HepG2 (cell line): Measurements from ENCODE around the gene TALDO1. TPM values are rescaled to one million over a fixed set of nuclear protein-coding genes. Genes with fewer than 3 reads are reported as not detected.

Experiments used
- ARNT ChIP-seq: fragments of 450-650 bp; IDR thresholded peaks from 2 replicates; pipeline ENCODE4 v1.6.1; 2017
- CC2D1A ChIP-seq: sonication (generic); formaldehyde crosslinking; IDR thresholded peaks from 2 replicates; pipeline ENCODE4 v1.8.1; 2023; ENCODE audit warnings: mild to moderate bottlenecking, missing genetic modification reagents
- CTCF ChIP-seq: sonication (generic); formaldehyde crosslinking; IDR thresholded peaks from 2 replicates; pipeline ENCODE4 v1.5.0; 2020; ENCODE audit warnings: mild to moderate bottlenecking, missing genetic modification reagents, moderate library complexity
- GATA4 ChIP-seq: sonication (generic); IDR thresholded peaks from 2 replicates; pipeline ENCODE4 v1.6.1; 2016; ENCODE audit warnings: antibody characterized with exemption, low read depth, borderline replicate concordance
- HMGXB4 ChIP-seq, 2 experiments: sonication (generic) in 1 of 2; formaldehyde crosslinking in 1 of 2; IDR thresholded peaks; 2 replicates each; pipeline versions ENCODE4 v1.4.0 to v1.6.1; 2018 to 2020; ENCODE audit warnings: missing genetic modification reagents in 2 of 2, borderline replicate concordance in 1 of 2, low read depth in 1 of 2, mild to moderate bottlenecking in 1 of 2, missing biosample characterization in 1 of 2
- JUN ChIP-seq: sonication (generic); formaldehyde crosslinking; IDR thresholded peaks from 2 replicates; pipeline ENCODE4 v1.4.0; 2020; ENCODE audit warnings: mild to moderate bottlenecking, missing genetic modification reagents
- MBNL3 ChIP-seq: fragments of 250-450 bp; sonication (Bioruptor Pico); conservative IDR thresholded peaks from 2 replicates; pipeline ENCODE4 v1.8.0; 2022; ENCODE audit warnings: mild to moderate bottlenecking, inconsistent platforms
- RBFOX2 ChIP-seq: fragments of 200-400 bp; formaldehyde crosslinking; IDR thresholded peaks from 2 replicates; pipeline ENCODE4 v1.6.1; 2017; ENCODE audit warnings: low read depth, mild to moderate bottlenecking, low read length
- RXRA ChIP-seq: sonication (generic); formaldehyde crosslinking; IDR thresholded peaks from 2 replicates; pipeline ENCODE4 v1.5.1; 2020; ENCODE audit warnings: missing genetic modification reagents
- SNAPC2 ChIP-seq: sonication (generic); formaldehyde crosslinking; IDR thresholded peaks from 2 replicates; pipeline ENCODE4 v1.8.1; 2022; ENCODE audit warnings: mild to moderate bottlenecking, missing genetic modification reagents
- THYN1 ChIP-seq: sonication (generic); formaldehyde crosslinking; IDR thresholded peaks from 2 replicates; pipeline ENCODE4 v1.8.1; 2023; ENCODE audit warnings: low read depth, mild to moderate bottlenecking, moderate library complexity, missing genetic modification reagents, borderline replicate concordance
- ZNF382 ChIP-seq: sonication (generic); formaldehyde crosslinking; IDR thresholded peaks from 2 replicates; pipeline ENCODE4 v1.5.0; 2020; ENCODE audit warnings: missing genetic modification reagents, mild to moderate bottlenecking, borderline replicate concordance
- ZNF605 ChIP-seq: sonication (generic); formaldehyde crosslinking; IDR thresholded peaks from 2 replicates; pipeline ENCODE4 v1.8.0; 2022; ENCODE audit warnings: mild to moderate bottlenecking, missing genetic modification reagents
- ZNF773 ChIP-seq: sonication (generic); formaldehyde crosslinking; IDR thresholded peaks from 2 replicates; pipeline ENCODE4 v1.4.0; 2020; ENCODE audit warnings: missing genetic modification reagents, borderline replicate concordance
- polyA plus RNA-seq, 8 experiments: library from polyadenylated mRNA; depleted of rRNA in 3 of 8; stranded (reverse) in 7 of 8; unstranded in 1 of 8; fragments of >200 nt; fragmentation: Illumina TruSeq in 4 of 8; extraction: Trizol in 4 of 8; gene quantifications; 2 replicates each; pipeline versions ENCODE4 v1.2.1 to v1.2.3, GENCODE V29; 2011 to 2016; ENCODE audit warnings: low read depth in 4 of 8, missing spikeins in 1 of 8, mixed read lengths in 1 of 8; ENCODE audit not compliant: insufficient read depth in 1 of 8
- total RNA-seq, 5 experiments: library from RNA; depleted of rRNA; stranded (reverse); fragments of >200 nt; fragmentation: Illumina TruSeq; extraction: Trizol; gene quantifications; 2 replicates each; pipeline ENCODE4 v1.2.3, GENCODE V29; 2016; ENCODE audit warnings: low read depth in 1 of 5
- TF ChIP-seq, protein P1 (sequence below), 2 experiments: sonication (generic) in 1 of 2; formaldehyde crosslinking in 1 of 2; IDR thresholded peaks; 2 replicates each; pipeline versions ENCODE4 v1.4.0 to v1.6.1; 2016 to 2020; ENCODE audit warnings: borderline replicate concordance in 1 of 2, low read depth in 1 of 2, mild to moderate bottlenecking in 1 of 2, missing genetic modification reagents in 1 of 2

Gene TALDO1
- total and polyA plus RNA-seq, 2 of the 13 experiments (the other 11 are each of a cell fraction or from before 2014, with no cell fraction given), result 107 to 240 TPM

GRCh38 chr11:763549-764321 is 16.5 kb downstream of the TALDO1 start (continued):
- TF ChIP-seq HMGXB4 (CRISPR knock-in tag; IDR thresholded peaks at IDR 0.05; ENCODE audit: borderline replicate concordance in 1 of 2, low read depth in 1 of 2) (no peak), RBFOX2 (peak; percentile 59; the same call in 1 of the 2 replicates), GATA4 (no peak), CTCF (CRISPR knock-in tag) (no peak), ARNT (no peak), ZNF605 (no peak), CC2D1A (no peak), MBNL3 (no peak), RXRA (CRISPR knock-in tag) (0 out of 2 replicates have a peak, but pooled peaks have one; percentile 11), SNAPC2 (CRISPR knock-in tag) (no peak), ZNF382 (no peak), JUN (CRISPR knock-in tag) (no peak), THYN1 (CRISPR knock-in tag) (no peak), ZNF773 (CRISPR knock-in tag) (no peak)
- TF ChIP-seq, protein P1, sequence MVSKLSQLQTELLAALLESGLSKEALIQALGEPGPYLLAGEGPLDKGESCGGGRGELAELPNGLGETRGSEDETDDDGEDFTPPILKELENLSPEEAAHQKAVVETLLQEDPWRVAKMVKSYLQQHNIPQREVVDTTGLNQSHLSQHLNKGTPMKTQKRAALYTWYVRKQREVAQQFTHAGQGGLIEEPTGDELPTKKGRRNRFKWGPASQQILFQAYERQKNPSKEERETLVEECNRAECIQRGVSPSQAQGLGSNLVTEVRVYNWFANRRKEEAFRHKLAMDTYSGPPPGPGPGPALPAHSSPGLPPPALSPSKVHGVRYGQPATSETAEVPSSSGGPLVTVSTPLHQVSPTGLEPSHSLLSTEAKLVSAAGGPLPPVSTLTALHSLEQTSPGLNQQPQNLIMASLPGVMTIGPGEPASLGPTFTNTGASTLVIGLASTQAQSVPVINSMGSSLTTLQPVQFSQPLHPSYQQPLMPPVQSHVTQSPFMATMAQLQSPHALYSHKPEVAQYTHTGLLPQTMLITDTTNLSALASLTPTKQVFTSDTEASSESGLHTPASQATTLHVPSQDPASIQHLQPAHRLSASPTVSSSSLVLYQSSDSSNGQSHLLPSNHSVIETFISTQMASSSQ (IDR thresholded peaks at IDR 0.05; ENCODE audit: low read depth), result no peak
- TF ChIP-seq, protein P1 (CRISPR knock-in tag; IDR thresholded peaks at IDR 0.05; ENCODE audit: borderline replicate concordance), result no peak
- TF ChIP-seq, all 625 proteins: peak for 9
